Measurements from ENCODE around the gene MON1A.

DNA sequence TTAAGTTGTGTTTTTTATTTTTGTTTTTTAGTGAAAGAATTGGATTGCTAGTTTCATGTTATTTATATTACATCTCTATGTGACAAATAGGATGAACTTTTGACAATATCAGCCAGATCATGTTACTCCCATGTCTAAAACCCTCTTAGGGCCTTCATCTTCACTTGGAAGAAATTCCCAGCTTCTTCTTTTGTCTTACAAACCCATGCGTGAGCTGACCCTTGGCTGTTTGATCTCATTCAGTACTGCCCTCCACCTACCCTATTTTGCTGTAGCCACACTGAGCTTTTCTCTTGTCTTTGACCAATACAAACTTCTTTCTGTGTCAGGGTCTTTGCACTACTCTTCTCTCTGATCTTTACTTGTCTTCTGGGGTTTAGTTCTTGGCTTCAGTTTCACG, 47.3 kb upstream of the MON1A start:
- TF ChIP-seq POLR2A (IDR thresholded peaks at IDR 0.05) (no peak), POLR2AphosphoS5 (IDR thresholded peaks at IDR 0.05) (no peak)
- TF ChIP-seq, protein P1, sequence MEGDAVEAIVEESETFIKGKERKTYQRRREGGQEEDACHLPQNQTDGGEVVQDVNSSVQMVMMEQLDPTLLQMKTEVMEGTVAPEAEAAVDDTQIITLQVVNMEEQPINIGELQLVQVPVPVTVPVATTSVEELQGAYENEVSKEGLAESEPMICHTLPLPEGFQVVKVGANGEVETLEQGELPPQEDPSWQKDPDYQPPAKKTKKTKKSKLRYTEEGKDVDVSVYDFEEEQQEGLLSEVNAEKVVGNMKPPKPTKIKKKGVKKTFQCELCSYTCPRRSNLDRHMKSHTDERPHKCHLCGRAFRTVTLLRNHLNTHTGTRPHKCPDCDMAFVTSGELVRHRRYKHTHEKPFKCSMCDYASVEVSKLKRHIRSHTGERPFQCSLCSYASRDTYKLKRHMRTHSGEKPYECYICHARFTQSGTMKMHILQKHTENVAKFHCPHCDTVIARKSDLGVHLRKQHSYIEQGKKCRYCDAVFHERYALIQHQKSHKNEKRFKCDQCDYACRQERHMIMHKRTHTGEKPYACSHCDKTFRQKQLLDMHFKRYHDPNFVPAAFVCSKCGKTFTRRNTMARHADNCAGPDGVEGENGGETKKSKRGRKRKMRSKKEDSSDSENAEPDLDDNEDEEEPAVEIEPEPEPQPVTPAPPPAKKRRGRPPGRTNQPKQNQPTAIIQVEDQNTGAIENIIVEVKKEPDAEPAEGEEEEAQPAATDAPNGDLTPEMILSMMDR (IDR thresholded peaks at IDR 0.05), result no peak
